DND-41 (cell line): ENCODE measurements around the gene TYW1.
"Not testable (repeated sequence)": the region's sequence is repeated elsewhere in the genome, so short reads cannot be mapped to it uniquely, and the experiment has no call there.

Experiments
- CTCF ChIP-seq: IDR thresholded peaks from 2 replicates; pipeline ENCODE4 v1.5.1; 2012; ENCODE audit warnings: borderline replicate concordance, low read length, moderate library complexity, mild to moderate bottlenecking; ENCODE audit not compliant: poor library complexity, severe bottlenecking; ENCODE audit errors: extremely low read depth
- EZH2 ChIP-seq: IDR thresholded peaks from 3 replicates; pipeline ENCODE4 v1.6.1; 2012; ENCODE audit warnings: borderline replicate concordance, low read depth, mild to moderate bottlenecking, moderate library complexity, low read length, inconsistent platforms; ENCODE audit not compliant: severe bottlenecking

- not testable (repeated sequence) for TF ChIP-seq CTCF, EZH2
Measured at GRCh38 chr7:67198865-67199526, 202.4 kb downstream of the TYW1 start.
